Erythroblast (primary cell): ENCODE measurements around the gene FOXP2.
"Not testable (repeated sequence)": the region's sequence is repeated elsewhere in the genome, so short reads cannot be mapped to it uniquely, and the experiment has no call there.

Source experiments
- DNase-seq, 2 experiments: peaks; one replicate each; lab custom pipeline; 2025; lab: John Stamatoyannopoulos, UW
- GATA1 ChIP-seq: IDR thresholded peaks from 2 replicates; pipeline ENCODE4 v1.6.1; 2011; ENCODE audit warnings: low read depth, mild to moderate bottlenecking, control low read depth, low read length, moderate library complexity
- POLR2A ChIP-seq: IDR thresholded peaks from 2 replicates; pipeline ENCODE4 v1.6.1; 2011; ENCODE audit warnings: mild to moderate bottlenecking, low read length

FOXP2 gene

DNA sequence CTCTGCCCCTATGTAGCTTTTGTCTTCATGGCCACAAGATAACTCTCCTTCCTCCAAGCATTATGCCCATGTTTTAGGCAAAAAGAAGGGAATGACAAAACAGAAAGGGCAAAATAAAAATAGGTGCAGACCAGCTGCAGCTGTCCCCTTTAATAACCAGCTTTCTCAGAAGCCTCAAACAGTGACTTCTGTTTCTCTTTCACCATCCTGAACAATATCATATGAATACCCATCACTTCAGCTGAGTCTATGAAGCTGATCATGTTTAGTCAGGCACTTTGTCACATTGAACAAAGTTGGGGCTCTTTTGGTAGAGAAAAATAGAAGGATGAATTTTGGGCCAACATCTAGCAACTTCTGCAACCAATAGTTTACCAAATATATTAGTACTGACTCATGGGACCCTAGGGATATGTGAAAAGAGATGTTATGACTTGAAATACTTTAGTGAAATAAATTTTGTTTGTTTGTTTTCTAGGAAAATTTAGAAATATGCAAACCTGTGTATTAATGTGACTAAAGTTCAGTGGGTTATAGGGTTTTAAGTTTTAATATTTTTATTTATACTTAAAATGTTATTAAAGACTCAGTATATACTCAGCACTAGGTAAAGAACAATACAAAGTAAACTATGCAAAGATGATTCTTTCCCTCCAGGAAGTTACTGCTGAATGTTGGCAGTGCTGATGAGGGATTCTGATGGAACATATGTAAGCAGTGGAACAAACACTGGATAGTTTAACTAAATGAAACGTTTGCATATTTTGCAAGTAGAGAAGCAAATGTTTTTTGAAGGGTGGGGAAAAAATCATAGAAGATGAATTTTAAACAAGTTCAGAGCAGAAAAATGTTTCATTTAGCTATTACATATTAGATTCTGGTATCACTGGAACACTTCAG is 133.7 kb downstream of the FOXP2 start:
- TF ChIP-seq GATA1: no peak
- TF ChIP-seq POLR2A: no peak
- no peak for DNase-seq

DNA sequence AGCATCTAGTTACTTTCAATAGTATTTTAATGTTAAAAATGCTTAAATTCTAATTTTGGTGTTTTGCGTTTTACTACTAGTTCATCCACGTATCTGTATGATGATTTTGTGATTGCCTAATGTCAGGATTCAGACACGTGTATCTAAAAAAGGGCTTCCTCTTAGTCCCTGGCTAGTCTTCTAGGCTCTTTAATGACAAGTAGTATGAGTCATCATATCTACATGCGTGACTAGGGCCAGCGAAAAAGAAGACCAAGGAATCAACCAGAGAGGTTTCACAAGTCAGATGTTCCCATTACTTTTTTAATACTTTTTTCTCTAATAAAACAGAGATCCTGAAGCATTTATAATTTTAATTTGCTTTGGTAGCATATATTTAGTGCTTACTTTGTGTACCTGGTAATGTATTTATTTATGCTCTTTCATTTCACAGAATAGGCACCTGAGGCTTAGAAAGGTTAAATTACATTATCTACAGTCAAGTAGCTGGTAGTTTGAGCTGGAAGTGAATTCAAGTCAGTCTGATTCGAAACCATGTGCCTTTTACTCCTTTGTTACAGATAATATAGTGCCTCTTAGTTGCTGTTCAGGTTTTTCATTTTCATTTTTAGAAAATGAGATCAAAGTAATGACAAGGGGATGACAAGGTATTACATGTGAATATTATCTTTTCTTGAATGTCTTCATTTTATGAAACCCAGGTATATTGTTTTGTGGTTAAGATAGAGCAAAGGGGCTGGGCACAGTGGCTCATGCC is 140.3 kb downstream of the FOXP2 start:
- no peak for DNase-seq

DNA sequence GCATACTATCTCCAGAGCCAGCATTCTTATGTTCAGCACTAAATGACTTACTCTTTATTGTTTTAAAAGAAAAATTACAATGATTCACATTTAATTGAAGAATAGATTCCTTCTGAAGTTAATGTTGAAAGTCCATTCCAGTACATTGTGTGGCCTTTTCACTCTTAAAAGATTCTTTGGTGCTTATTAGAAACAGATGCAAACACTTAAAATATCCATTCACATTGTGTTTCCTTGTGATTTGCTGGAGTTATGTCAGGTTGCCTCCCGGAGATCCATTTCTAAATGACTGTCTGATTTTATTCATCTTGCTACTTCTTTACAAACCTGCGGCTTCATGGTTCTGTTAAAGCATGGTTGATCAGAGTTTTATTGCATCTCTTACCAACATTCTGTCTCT is 152.8 kb downstream of the FOXP2 start:
- no peak for DNase-seq
- no peak for TF ChIP-seq GATA1
- TF ChIP-seq POLR2A: no peak

More for the DNA sequence above, 140.3 kb downstream of the FOXP2 start:
- no peak for TF ChIP-seq POLR2A
- no peak for TF ChIP-seq GATA1

DNA sequence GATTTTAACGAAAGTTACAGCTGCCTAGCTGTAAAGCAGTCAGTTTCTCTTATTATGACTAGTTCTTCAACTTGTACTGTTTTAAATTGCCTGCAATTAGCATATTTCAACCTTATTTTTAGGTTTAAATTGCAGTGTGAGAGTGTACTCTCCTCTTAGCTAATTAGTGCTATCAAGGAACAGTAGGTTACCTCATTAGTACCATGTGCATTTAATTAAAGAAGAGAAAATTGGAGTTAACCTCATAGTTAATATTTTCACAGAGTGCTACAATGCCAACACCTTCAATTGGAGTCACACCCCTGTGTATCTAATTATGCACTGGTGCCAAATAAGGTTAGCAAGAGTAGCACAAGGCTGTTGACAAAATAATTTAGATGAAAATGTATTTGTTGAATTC is 154.6 kb downstream of the FOXP2 start:
- no peak for TF ChIP-seq POLR2A
- no peak for DNase-seq

DNA sequence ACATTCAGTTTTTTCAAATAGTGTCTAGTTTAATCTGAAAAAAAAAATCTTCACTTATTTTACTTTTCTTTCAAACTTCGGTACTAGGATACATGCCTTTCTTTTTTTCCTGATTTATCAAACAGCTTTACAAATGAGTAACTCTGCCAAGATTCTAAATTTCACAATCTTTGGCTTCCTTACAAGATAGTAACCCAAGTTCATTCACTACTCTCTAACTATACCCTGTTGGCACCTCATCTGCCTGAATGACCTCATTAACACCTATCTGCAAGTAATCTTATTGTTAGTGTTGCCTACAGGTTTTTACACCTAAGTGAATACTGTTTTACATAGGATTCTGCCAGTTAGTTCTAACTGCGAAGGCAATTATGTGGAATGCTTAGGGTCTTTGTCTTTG is 159.8 kb downstream of the FOXP2 start:
- no peak for DNase-seq
- TF ChIP-seq GATA1 (no peak), POLR2A (no peak)

DNA sequence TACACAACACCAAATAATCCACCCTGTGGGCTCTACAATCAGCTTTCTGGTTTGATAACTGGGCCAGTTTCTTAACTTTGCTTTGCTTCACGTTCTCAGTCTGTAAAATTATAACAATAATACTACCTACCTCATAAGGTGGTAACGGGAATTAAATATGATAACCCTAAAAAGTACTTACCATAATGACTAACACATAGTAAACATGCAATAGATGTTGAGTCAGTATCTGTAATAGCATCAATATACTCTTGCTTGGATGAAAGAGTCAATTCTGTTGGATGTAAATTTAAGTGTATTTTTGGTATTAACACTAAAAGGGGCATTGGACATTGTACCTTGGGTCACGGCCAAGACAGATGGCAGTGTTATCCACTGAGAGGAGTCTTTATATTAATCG is 160.5 kb downstream of the FOXP2 start:
- no peak for TF ChIP-seq POLR2A
- TF ChIP-seq GATA1: no peak
- no peak for DNase-seq

DNA sequence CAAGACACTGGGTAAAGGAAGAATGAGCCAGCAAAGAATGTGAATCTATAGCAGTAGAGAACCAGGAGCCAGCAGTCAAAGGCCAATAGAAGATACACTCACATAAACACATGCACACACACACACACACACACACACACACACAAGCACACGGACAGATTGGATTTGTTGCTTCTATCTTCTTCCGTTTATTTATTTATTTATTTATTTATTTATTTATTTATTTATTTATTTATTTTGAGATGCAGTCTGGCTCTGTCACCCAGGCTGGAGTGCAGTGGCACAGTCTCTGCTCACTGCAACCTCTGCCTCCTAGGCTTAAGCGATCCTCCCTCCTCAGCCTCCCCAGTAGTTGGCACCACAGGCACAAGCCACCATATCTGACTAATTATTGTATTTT is 166.3 kb downstream of the FOXP2 start:
- DNase-seq: not testable (repeated sequence)

DNA sequence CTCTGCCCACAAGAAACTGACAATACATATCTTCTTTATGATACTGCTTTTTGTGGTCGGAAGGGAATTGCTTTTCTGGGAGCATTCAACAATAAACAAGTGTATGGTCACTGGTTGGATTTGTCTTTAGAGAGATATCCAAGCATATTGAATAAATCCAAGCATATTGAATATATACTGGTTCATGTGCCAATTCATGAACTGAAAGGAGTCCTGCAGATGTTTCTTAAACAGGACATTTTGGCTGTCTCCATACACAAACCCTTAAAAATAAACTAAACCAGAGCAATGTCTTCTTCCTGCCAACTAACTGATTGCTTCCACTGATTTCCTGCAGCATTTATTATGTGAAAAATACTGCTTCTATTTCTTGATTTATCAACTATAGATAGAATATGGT is 173.9 kb downstream of the FOXP2 start:
- no peak for TF ChIP-seq GATA1
- TF ChIP-seq POLR2A: no peak
- no peak for DNase-seq

DNA sequence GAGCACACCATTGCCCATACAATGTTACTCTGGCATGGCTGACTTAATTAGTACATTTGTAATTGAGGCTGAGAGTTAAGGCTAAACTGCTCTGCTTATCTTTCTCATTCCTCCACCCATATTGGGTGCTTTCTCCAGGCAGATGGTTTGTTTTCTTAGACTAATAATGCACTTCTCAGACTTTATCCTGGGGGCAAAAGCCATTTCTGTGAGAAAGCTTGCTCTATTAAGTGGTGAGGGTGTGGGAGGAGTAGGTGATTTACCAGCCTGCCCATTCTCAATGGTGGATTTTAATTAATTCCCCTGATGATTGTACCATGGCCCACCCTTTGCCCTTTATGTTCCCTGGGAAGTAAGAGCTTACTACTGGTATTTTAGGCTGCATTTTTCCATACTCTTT is 174.8 kb downstream of the FOXP2 start:
- TF ChIP-seq POLR2A (no peak), GATA1 (no peak)
- no peak for DNase-seq

DNA sequence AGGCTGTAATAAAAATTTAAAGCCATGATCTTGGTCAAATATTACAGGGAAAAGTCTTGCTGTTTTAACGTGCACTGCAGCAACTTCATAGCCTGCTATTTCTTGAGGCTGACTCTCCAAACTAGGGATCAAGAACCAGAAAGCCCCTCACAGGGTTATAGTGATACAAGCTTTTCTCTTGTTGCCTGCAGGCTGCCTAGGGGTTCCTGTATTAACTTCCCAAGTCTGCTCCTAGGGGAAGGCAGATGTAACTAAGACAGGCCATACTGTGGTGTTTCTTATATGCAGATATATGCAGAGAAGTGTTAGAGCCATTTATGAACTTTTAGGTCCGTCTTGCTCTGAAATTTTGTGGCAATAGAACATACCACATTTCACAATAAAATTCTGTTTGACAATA is 175.7 kb downstream of the FOXP2 start:
- DNase-seq: no peak
- no peak for TF ChIP-seq GATA1
- no peak for TF ChIP-seq POLR2A

DNA sequence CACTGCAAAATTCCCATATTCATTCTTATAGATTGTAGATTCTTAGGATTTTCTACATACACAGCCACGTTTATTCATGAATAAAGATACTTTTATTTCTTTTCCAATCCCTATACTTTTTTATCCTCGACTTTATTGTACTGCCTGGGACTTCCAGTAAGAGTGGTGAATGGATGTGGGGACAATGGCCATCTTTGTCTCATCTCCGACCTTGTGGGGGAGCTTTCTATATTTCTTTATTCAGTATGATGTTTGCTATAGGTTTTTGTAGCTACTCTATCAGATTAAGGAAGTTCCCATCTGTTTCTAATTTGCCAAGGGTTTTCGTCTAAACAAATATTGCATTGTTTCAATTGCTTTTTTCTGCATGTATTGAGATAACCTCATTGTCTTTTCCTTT is 184.3 kb downstream of the FOXP2 start:
- TF ChIP-seq GATA1 (no peak), POLR2A (no peak)
- no peak for DNase-seq

DNA sequence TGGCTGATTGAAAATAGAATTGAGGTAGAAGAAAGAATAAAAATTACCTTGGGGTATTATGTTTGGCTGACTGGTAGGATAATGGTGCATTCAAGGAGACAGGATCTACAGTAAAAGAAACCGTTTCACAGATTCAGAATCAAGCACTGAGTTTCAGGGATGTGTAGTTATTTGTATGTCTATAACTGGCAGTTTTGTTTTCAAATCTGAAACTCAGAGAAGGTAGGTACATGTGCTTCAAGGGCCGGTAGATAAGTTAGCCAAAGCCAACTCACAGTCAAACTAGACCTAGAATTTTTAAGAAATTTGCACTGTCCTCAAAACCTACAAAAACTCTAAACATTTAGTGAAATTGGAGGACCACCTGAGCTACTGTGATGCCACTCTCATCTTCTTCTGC is 191.5 kb downstream of the FOXP2 start:
- no peak for DNase-seq
- no peak for TF ChIP-seq GATA1
- no peak for TF ChIP-seq POLR2A

DNA sequence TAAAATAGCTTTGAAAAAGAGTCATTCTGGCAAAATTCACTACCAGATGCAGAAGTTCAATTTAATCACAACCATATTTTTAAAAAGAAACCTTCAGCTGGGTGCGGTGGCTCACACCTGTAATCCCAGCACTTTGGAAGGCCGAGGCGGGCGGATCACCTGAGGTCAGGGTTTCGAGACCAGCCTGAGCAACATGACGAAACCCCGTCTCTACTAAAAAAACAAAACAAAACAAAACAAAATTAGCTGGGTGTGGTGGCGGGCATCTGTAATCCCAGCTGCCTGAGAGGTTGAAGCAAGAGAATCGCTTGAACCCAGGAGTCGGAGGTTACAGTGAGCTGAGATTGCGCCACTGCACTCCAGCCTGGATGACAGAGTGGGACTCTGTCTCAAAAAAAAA is 194.2 kb downstream of the FOXP2 start:
- DNase-seq: not testable (repeated sequence)

DNA sequence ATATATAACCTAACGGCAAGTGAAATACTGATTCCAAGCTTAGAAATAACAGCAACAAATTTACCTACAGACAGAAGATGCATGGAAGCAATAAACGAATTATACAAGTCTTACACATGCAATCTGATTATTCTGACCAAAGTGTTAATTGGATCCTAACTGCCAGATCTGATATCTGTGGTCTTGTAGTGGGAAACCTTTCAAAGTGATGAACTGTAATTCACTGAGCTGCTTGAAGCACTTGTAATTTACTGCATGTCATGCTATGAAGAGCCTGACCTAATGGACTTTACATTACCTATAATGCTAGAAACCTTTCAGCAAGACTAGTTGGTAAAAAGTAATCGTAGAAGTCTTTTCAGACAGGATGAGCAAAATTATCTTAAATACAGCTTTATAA is 205.6 kb downstream of the FOXP2 start:
- TF ChIP-seq POLR2A (no peak), GATA1 (no peak)
- no peak for DNase-seq

DNA sequence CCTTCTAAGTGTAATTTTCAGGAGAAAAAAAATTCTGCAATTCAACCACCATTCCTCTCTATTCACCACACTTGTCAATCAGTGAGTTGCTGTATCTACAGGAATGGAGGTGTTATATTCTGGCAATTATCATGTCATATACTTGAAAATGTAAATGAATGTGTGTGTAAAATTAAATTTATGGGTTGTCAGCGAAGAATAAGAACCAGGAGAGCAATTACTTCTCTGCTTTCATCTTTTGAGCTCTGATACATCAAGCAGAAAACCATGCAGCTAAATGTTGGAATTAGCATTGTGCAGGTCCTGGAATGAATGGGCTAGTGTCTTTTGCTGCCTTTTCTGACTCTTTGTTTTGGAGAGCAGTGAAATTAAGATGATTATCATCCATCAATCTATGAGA is 207.6 kb downstream of the FOXP2 start:
- no peak for DNase-seq
- TF ChIP-seq POLR2A: no peak
- TF ChIP-seq GATA1: no peak
